Glutamatergic neuron (in vitro differentiated cells): ENCODE data around the gene PON2. TPM values are rescaled to one million over a fixed set of nuclear protein-coding genes. Genes with fewer than 3 reads are reported as not detected.

Experiments used
- DNase-seq: peaks from one replicate; pipeline ENCODE4 v3.0.0; 2022
- H3K27ac Mint-ChIP-seq: one replicate; pipeline ENCODE4 v1.8.0; 2020; ENCODE audit warnings: mild to moderate bottlenecking, mixed read lengths, inconsistent platforms; ENCODE audit not compliant: unreplicated experiment
- H3K27me3 Mint-ChIP-seq: one replicate; pipeline ENCODE4 v1.8.0; 2020; ENCODE audit warnings: mild to moderate bottlenecking, moderate library complexity, mixed read lengths, inconsistent platforms; ENCODE audit not compliant: unreplicated experiment
- H3K36me3 Mint-ChIP-seq: one replicate; pipeline ENCODE4 v1.8.0; 2020; ENCODE audit warnings: mild to moderate bottlenecking, mixed read lengths, inconsistent platforms; ENCODE audit not compliant: unreplicated experiment
- H3K4me1 Mint-ChIP-seq: one replicate; pipeline ENCODE4 v1.8.0; 2020; ENCODE audit warnings: mild to moderate bottlenecking, low read depth, mixed read lengths, inconsistent platforms; ENCODE audit not compliant: unreplicated experiment
- H3K4me3 Mint-ChIP-seq: one replicate; pipeline ENCODE4 v1.8.0; 2020; ENCODE audit warnings: mild to moderate bottlenecking, mixed read lengths, inconsistent platforms; ENCODE audit not compliant: unreplicated experiment
- H3K9me3 Mint-ChIP-seq: one replicate; pipeline ENCODE4 v1.8.0; 2020; ENCODE audit warnings: mild to moderate bottlenecking, moderate library complexity, mixed read lengths, inconsistent platforms; ENCODE audit not compliant: unreplicated experiment
- total RNA-seq: library from RNA; stranded (reverse); fragmentation: NEBNext Ultra II Directional; extraction: Animal tissue kit (Norgen Biotek cat#: 25700); gene quantifications from one replicate; pipeline ENCODE4 v1.2.1, GENCODE V29; 2021; ENCODE audit not compliant: unreplicated experiment
- TF ChIP-seq, protein P1 (sequence below): fragments of 200-600 bp; sonication (generic); IDR thresholded peaks from one replicate; pipeline ENCODE4 v1.5.0; 2021; ENCODE audit not compliant: partially characterized antibody, unreplicated experiment

Gene PON2
- total RNA-seq, 1 donor from 2014 or later = 55.7 TPM

DNA sequence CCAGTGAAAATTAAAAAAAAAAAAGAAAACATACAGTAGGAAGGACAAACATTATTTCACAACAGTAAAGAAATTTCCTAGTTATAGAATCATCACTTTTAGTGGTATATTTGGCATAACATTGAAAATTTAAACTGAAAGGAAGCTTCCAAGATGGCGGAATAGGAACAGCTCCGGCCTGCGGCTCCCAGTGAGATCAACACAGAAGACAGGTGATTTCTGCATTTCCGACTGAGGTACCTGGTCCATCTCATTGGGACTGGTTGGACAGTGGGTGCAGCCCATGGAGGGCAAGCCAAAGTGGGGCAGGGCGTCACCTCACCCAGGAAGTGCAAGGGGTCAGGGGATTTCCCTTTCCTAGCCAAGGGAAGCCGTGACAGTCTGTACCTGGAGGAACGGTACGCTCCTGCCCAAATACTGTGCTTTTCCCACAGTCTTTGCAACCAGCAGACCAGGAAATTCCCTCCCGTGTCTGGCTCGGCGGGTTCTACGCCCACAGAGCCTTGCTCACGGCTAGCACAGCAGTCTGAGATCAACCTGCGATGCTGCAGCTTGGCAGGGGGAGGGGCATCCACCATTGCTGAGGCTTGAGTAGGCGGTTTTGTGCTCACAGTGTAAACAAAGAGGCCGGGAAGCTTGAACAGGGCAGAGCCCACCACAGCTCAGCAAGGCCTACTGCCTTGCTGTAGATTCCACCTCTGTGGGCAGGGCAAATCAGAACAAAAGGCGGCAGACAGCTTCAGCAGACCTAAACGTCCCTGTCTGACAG lies 58.0 kb downstream of the PON2 start:
- TF ChIP-seq, protein P1, sequence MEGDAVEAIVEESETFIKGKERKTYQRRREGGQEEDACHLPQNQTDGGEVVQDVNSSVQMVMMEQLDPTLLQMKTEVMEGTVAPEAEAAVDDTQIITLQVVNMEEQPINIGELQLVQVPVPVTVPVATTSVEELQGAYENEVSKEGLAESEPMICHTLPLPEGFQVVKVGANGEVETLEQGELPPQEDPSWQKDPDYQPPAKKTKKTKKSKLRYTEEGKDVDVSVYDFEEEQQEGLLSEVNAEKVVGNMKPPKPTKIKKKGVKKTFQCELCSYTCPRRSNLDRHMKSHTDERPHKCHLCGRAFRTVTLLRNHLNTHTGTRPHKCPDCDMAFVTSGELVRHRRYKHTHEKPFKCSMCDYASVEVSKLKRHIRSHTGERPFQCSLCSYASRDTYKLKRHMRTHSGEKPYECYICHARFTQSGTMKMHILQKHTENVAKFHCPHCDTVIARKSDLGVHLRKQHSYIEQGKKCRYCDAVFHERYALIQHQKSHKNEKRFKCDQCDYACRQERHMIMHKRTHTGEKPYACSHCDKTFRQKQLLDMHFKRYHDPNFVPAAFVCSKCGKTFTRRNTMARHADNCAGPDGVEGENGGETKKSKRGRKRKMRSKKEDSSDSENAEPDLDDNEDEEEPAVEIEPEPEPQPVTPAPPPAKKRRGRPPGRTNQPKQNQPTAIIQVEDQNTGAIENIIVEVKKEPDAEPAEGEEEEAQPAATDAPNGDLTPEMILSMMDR = no peak
- Mint-ChIP-seq H3K4me3 (no peak overlapping the region), H3K36me3 (peaks cover 24% of the 10 kb centered on the region), H3K27ac (no peak overlapping the region), H3K27me3 (peaks cover 2% of the 10 kb centered on the region), H3K9me3 (peaks cover 7% of the 10 kb centered on the region), H3K4me1 (no peaks in the 10 kb centered on the region)
- DNase-seq = no peak

DNA sequence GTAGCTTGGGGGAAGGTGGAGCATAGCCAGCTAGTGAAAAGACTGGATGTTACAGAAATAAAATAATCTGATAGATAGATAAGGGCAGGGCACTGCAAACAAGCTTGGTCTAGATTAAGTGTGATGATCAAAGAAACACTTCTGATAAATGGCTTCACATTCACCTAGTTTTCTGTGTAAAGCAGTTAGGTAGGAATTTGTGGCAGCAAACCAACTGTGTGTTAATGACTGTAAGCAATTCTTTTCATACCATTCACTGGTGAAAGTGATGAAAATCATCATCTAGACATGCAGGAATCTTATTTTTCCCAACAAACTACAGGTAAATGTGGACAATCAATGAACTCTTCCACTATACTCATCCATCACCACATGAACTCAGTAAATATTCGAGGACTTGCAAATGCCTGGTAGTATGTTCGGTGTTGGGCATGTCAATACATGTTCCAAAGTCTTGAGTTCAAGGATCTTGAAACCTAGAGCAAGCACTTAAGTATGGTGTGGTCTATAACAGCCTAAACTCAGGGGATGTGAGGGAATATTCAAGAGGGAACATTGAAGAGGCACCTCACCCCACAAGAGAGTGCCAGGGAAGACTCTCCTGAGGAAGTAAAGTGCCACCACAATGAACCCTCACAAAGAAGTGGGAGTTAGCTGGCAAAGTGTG lies 59.1 kb downstream of the PON2 start:
- H3K4me3 Mint-ChIP-seq = no peak overlapping the region
- H3K9me3 Mint-ChIP-seq = peaks cover 5% of the 10 kb centered on the region
- TF ChIP-seq, protein P1 = no peak
- no peak for DNase-seq
- H3K27ac Mint-ChIP-seq = no peak overlapping the region
- peaks cover 2% of the 10 kb centered on the region for H3K27me3 Mint-ChIP-seq
- peaks cover 16% of the 10 kb centered on the region for H3K36me3 Mint-ChIP-seq
- no peaks in the 10 kb centered on the region for H3K4me1 Mint-ChIP-seq

DNA sequence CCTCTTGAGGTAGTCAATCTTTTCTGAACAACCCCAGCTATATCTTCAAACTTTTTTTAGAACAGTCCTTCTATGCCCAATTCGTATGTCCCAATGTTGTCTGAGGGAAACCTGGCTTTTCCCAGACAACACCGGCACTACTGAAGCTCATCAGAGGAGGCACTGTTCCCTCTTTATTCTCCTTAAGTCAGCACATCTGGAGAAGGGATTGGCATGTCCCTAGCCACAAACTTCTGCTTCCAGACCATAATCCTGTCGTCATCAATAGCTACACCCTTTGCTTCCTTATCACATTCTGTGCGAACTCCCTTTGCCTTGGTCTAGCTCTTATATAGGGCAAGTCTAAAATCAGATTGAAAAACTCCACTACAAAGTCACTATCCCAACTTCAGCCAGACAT lies 61.5 kb downstream of the PON2 start:
- peaks cover 2% of the 10 kb centered on the region for H3K27me3 Mint-ChIP-seq
- TF ChIP-seq, protein P1 = no peak
- no peak for DNase-seq
- peaks cover 6% of the 10 kb centered on the region for H3K36me3 Mint-ChIP-seq
- H3K9me3 Mint-ChIP-seq = no peaks in the 10 kb centered on the region
- H3K4me1 Mint-ChIP-seq = no peaks in the 10 kb centered on the region
- no peak overlapping the region for H3K4me3 Mint-ChIP-seq
- H3K27ac Mint-ChIP-seq = no peak overlapping the region

DNA sequence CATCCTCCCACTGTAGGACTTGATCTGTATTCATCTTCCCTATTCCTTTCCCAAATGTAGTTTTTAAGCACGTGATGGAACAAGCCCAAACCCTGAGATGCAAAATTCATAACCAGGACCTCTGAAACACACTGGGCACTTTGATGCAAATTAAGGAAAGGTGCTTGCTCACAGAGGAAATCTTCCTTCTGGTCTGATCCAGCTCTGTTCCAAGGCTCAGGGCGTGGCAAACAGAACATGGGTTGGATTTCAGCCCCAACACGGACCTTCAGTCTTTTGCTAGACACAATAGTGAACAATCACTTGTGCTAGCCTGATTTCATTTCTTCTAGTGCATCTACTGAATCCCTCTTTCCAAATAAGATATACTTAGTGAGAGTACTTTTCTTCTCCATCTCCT lies 66.6 kb downstream of the PON2 start:
- Mint-ChIP-seq H3K27me3 (no peaks in the 10 kb centered on the region), H3K27ac (no peak overlapping the region), H3K9me3 (no peaks in the 10 kb centered on the region), H3K36me3 (no peaks in the 10 kb centered on the region), H3K4me3 (no peak overlapping the region), H3K4me1 (no peaks in the 10 kb centered on the region)
- TF ChIP-seq, protein P1 = no peak
- DNase-seq = no peak

DNA sequence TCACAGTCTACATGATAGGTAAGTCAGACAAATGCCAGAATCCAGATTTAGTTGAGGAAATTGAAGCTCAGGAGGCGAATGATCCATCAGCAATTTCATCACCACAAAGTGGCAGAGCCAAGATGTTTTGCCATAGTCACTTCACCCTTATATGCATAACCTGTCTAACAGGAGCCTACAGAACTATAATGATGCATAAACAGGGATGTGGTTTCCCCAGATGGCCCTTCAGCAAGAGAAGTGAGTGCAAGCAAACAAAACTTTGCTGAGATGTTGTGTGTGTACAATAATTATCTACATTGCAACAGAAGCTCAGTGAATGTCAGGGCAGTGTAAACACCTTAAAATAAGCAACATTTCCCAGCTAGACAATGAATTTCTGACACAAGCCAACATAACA lies 67.2 kb downstream of the PON2 start:
- no peak overlapping the region for H3K27ac Mint-ChIP-seq
- DNase-seq = no peak
- no peaks in the 10 kb centered on the region for H3K36me3 Mint-ChIP-seq
- TF ChIP-seq, protein P1 = no peak
- H3K4me3 Mint-ChIP-seq = no peak overlapping the region
- H3K27me3 Mint-ChIP-seq = no peaks in the 10 kb centered on the region
- H3K4me1 Mint-ChIP-seq = no peaks in the 10 kb centered on the region
- H3K9me3 Mint-ChIP-seq = no peaks in the 10 kb centered on the region
